WTC11 (cell line): ENCODE data around the gene TRIM44. TPM values are rescaled to one million over a fixed set of nuclear protein-coding genes. Genes with fewer than 3 reads are reported as not detected.
"Not testable (repeated sequence)": the region's sequence is repeated elsewhere in the genome, so short reads cannot be mapped to it uniquely, and the experiment has no call there.

Experiments used
- ATAC-seq: fragments of 200-7000 bp; cut with Tn5 transposase; 2 replicates; pipeline ENCODE4 v1.10.0; 2021; ENCODE audit warnings: mild to moderate bottlenecking, moderate library complexity
- CTCF ChIA-PET: fragments of 300-600 bp; sonication (Branson Sonifier 250); formaldehyde crosslinking; loops from one replicate; lab custom pipeline; 2021; ENCODE audit warnings: antibody characterized with exemption; lab: Charles Lee
- POLR2A ChIA-PET: fragments of 350-600 bp; sonication (Branson Sonifier 250); formaldehyde crosslinking; loops from one replicate; lab custom pipeline; 2021; ENCODE audit warnings: antibody characterized with exemption; lab: Charles Lee
- DNase-seq: peaks from one replicate; pipeline ENCODE4 v3.0.0; 2021; ENCODE audit warnings: low spot score
- H3K27ac Mint-ChIP-seq: 2 replicates; pipeline ENCODE4 v1.8.0; 2021; ENCODE audit warnings: mixed read lengths
- H3K27me3 Mint-ChIP-seq: 2 replicates; pipeline ENCODE4 v1.8.0; 2021; ENCODE audit warnings: low read depth, mild to moderate bottlenecking, moderate library complexity, mixed read lengths
- H3K36me3 Mint-ChIP-seq: 2 replicates; pipeline ENCODE4 v1.8.0; 2021; ENCODE audit warnings: mixed read lengths
- H3K4me1 Mint-ChIP-seq: 2 replicates; pipeline ENCODE4 v1.8.0; 2022; ENCODE audit warnings: mixed read lengths
- H3K4me3 Mint-ChIP-seq: 2 replicates; pipeline ENCODE4 v1.8.0; 2021; ENCODE audit warnings: mild to moderate bottlenecking, moderate library complexity, mixed read lengths
- H3K9me3 Mint-ChIP-seq: 2 replicates; pipeline ENCODE4 v1.8.0; 2021; ENCODE audit warnings: mixed read lengths
- ETV6 ChIP-seq: sonication (generic); formaldehyde crosslinking; IDR thresholded peaks from 2 replicates; pipeline ENCODE4 v1.8.1; 2022; ENCODE audit warnings: mild to moderate bottlenecking, missing genetic modification reagents
- RELA ChIP-seq: sonication (generic); formaldehyde crosslinking; IDR thresholded peaks from 2 replicates; pipeline ENCODE4 v1.8.1; 2022; ENCODE audit warnings: missing genetic modification reagents, mild to moderate bottlenecking, borderline replicate concordance
- TEAD1 ChIP-seq: sonication (generic); formaldehyde crosslinking; IDR thresholded peaks from 2 replicates; pipeline ENCODE4 v1.8.0; 2022; ENCODE audit warnings: mild to moderate bottlenecking, missing genetic modification reagents
- ZNF121 ChIP-seq: sonication (generic); formaldehyde crosslinking; IDR thresholded peaks from 2 replicates; pipeline ENCODE4 v1.8.0; 2023; ENCODE audit warnings: missing genetic modification reagents
- ZNF219 ChIP-seq: sonication (generic); formaldehyde crosslinking; IDR thresholded peaks from 2 replicates; pipeline ENCODE4 v1.8.0; 2023; ENCODE audit warnings: missing genetic modification reagents, mild to moderate bottlenecking, borderline replicate concordance
- ZNF396 ChIP-seq: fragments of 250-450 bp; sonication (Bioruptor Pico); IDR thresholded peaks from 2 replicates; pipeline ENCODE4 v1.8.0; 2021; ENCODE audit warnings: mild to moderate bottlenecking, moderate library complexity, borderline replicate concordance
- ZNF416 ChIP-seq: fragments of 250-450 bp; sonication (Bioruptor Pico); IDR thresholded peaks from 2 replicates; pipeline ENCODE4 v1.9.0; 2021; ENCODE audit warnings: mild to moderate bottlenecking, inconsistent platforms
- total RNA-seq: library from RNA; stranded (reverse); gene quantifications from 3 replicates; pipeline ENCODE4 v1.2.3, GENCODE V29; 2021
- TF ChIP-seq, protein P1 (sequence below): sonication (generic); formaldehyde crosslinking; IDR thresholded peaks from 2 replicates; pipeline ENCODE4 v1.8.0; 2023; ENCODE audit warnings: mild to moderate bottlenecking, missing genetic modification reagents
- TF ChIP-seq, protein P2 (sequence below): sonication (generic); formaldehyde crosslinking; IDR thresholded peaks from 2 replicates; pipeline ENCODE4 v1.8.1; 2023; ENCODE audit warnings: mild to moderate bottlenecking, missing genetic modification reagents, borderline replicate concordance
- TF ChIP-seq, protein P3 (sequence below): fragments of 250-450 bp; sonication (Bioruptor Pico); conservative IDR thresholded peaks from 2 replicates; pipeline ENCODE4 v1.9.0; 2021; ENCODE audit warnings: mild to moderate bottlenecking
- TF ChIP-seq, protein P4 (sequence below): fragments of 250-450 bp; sonication (Bioruptor Pico); IDR thresholded peaks from 2 replicates; pipeline ENCODE4 v1.8.0; 2021; ENCODE audit warnings: mild to moderate bottlenecking
- TF ChIP-seq, protein P5 (sequence below): sonication (generic); formaldehyde crosslinking; IDR thresholded peaks from 2 replicates; pipeline ENCODE4 v1.8.1; 2023; ENCODE audit warnings: mild to moderate bottlenecking, missing genetic modification reagents

The TRIM44 gene
- total RNA-seq, 1 experiment from 2014 or later: 27.4 TPM

DNA sequence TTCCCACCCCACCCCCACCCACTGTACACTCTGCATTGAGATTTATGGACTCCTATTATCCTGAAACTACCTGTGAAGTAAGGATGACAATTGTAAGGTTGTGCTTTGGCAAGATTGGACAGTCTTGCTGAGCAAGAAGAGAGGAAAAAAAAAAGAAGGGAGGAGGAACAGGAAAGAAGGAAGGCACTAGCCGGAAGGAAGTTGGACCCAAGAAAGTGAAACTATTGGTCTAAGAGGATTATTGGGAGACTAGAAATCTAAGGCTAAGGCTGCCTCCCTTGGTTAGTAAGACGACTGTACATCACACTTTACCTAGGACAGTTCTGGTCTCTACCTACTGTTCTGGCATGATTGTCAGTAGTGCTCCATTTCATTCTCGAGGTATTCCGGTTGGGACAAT is 12.1 kb upstream of the TRIM44 start (continued):
- TF ChIP-seq, protein P1, sequence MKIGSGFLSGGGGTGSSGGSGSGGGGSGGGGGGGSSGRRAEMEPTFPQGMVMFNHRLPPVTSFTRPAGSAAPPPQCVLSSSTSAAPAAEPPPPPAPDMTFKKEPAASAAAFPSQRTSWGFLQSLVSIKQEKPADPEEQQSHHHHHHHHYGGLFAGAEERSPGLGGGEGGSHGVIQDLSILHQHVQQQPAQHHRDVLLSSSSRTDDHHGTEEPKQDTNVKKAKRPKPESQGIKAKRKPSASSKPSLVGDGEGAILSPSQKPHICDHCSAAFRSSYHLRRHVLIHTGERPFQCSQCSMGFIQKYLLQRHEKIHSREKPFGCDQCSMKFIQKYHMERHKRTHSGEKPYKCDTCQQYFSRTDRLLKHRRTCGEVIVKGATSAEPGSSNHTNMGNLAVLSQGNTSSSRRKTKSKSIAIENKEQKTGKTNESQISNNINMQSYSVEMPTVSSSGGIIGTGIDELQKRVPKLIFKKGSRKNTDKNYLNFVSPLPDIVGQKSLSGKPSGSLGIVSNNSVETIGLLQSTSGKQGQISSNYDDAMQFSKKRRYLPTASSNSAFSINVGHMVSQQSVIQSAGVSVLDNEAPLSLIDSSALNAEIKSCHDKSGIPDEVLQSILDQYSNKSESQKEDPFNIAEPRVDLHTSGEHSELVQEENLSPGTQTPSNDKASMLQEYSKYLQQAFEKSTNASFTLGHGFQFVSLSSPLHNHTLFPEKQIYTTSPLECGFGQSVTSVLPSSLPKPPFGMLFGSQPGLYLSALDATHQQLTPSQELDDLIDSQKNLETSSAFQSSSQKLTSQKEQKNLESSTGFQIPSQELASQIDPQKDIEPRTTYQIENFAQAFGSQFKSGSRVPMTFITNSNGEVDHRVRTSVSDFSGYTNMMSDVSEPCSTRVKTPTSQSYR (CRISPR knock-in tag): no peak

DNA sequence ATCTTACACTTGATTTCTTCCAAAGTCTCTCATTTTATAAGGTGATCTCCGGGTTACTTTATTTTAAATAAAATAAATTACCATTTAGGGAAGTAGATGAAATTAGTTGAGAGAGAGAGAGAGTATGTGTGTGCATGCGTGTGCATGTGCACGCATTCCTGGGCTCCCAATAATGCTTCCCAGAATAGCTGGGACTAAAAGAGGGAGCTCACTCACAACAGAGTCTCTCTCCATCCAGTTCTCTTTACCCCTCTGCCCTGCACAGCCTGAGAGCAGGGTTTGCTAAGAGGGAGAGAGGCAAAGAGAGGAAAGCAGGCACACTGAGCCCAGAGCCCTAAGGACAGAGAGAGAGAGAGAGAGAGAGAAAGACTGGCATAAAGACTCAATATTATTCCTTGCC is 11.3 kb upstream of the TRIM44 start:
- Mint-ChIP-seq H3K27ac (no peak overlapping the region), H3K27me3 (peaks cover 89% of the 10 kb centered on the region), H3K4me1 (peaks cover 25% of the 10 kb centered on the region), H3K36me3 (no peaks in the 10 kb centered on the region), H3K4me3 (no peak overlapping the region), H3K9me3 (no peaks in the 10 kb centered on the region)
- ChIA-PET CTCF (no interaction called here), POLR2A (no interaction called here)
- no peak for ATAC-seq
- TF ChIP-seq ZNF416 (CRISPR knock-in tag): no peak
- TF ChIP-seq, protein P2, sequence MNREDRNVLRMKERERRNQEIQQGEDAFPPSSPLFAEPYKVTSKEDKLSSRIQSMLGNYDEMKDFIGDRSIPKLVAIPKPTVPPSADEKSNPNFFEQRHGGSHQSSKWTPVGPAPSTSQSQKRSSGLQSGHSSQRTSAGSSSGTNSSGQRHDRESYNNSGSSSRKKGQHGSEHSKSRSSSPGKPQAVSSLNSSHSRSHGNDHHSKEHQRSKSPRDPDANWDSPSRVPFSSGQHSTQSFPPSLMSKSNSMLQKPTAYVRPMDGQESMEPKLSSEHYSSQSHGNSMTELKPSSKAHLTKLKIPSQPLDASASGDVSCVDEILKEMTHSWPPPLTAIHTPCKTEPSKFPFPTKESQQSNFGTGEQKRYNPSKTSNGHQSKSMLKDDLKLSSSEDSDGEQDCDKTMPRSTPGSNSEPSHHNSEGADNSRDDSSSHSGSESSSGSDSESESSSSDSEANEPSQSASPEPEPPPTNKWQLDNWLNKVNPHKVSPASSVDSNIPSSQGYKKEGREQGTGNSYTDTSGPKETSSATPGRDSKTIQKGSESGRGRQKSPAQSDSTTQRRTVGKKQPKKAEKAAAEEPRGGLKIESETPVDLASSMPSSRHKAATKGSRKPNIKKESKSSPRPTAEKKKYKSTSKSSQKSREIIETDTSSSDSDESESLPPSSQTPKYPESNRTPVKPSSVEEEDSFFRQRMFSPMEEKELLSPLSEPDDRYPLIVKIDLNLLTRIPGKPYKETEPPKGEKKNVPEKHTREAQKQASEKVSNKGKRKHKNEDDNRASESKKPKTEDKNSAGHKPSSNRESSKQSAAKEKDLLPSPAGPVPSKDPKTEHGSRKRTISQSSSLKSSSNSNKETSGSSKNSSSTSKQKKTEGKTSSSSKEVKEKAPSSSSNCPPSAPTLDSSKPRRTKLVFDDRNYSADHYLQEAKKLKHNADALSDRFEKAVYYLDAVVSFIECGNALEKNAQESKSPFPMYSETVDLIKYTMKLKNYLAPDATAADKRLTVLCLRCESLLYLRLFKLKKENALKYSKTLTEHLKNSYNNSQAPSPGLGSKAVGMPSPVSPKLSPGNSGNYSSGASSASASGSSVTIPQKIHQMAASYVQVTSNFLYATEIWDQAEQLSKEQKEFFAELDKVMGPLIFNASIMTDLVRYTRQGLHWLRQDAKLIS (CRISPR knock-in tag): no peak
- TF ChIP-seq TEAD1: no peak
- TF ChIP-seq, protein P3, sequence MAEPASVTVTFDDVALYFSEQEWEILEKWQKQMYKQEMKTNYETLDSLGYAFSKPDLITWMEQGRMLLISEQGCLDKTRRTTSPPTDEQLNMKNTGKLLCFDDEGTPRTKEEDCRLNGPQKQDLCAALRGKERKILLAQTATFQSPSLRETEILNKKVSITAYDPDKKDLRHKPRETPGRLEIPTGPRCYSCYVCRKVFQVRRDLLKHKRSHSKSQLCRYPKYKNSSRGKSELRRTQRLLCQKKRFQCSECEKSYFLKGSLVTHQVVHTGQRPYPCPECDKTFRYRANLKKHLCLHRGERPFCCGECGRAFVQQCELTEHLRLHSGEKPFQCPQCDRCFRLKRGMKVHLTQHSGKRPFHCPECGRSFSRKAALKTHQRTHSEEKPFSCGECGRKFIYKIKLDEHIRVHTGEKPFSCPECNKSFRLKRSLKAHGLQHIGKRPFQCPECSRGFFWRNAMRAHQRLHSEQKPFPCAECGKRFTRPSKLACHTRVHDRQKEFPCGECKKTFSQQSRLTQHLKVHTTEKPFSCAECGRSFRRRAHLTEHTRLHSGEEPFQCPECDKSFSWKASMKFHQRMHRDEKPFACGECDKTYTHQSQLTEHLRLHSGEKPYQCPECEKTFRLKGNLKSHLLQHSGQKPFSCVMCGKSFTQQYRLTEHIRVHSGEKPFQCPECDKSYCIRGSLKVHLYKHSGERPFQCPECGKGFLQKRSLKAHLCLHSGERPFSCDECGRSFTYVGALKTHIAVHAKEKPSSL (CRISPR knock-in tag): no peak
- no peak for TF ChIP-seq RELA (CRISPR knock-in tag)
- no peak for TF ChIP-seq ZNF121 (CRISPR knock-in tag)
- TF ChIP-seq, protein P4, sequence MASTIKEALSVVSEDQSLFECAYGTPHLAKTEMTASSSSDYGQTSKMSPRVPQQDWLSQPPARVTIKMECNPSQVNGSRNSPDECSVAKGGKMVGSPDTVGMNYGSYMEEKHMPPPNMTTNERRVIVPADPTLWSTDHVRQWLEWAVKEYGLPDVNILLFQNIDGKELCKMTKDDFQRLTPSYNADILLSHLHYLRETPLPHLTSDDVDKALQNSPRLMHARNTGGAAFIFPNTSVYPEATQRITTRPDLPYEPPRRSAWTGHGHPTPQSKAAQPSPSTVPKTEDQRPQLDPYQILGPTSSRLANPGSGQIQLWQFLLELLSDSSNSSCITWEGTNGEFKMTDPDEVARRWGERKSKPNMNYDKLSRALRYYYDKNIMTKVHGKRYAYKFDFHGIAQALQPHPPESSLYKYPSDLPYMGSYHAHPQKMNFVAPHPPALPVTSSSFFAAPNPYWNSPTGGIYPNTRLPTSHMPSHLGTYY (CRISPR knock-in tag): no peak
- no peak for TF ChIP-seq ZNF219 (CRISPR knock-in tag)
- TF ChIP-seq, protein P5, sequence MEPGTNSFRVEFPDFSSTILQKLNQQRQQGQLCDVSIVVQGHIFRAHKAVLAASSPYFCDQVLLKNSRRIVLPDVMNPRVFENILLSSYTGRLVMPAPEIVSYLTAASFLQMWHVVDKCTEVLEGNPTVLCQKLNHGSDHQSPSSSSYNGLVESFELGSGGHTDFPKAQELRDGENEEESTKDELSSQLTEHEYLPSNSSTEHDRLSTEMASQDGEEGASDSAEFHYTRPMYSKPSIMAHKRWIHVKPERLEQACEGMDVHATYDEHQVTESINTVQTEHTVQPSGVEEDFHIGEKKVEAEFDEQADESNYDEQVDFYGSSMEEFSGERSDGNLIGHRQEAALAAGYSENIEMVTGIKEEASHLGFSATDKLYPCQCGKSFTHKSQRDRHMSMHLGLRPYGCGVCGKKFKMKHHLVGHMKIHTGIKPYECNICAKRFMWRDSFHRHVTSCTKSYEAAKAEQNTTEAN (CRISPR knock-in tag): no peak
- no peak for TF ChIP-seq ZNF396 (CRISPR knock-in tag)
- TF ChIP-seq ETV6: no peak
- DNase-seq: no peak

DNA sequence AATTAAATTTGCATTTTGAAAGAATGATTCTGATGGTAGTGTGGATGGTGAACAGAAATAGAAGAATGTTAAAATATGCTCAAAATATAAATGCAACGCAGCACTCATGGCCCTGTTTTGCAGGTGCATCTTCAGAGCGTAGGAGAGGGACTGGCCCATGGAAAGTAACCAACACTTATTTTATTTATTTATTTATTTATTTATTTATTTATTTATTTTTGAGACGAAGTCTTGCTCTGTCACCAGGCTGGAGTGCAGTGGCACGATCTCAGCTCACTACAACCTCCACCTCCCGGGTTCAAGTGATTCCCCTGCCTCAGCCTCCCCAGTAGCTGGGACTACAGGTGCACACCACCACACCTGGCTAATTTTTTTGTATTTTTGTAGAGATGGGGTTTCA is 9.8 kb upstream of the TRIM44 start:
- H3K27ac Mint-ChIP-seq, H3K4me3 Mint-ChIP-seq, CTCF ChIA-PET, H3K9me3 Mint-ChIP-seq, DNase-seq, H3K36me3 Mint-ChIP-seq, ATAC-seq, POLR2A ChIA-PET: not testable (repeated sequence)
- Mint-ChIP-seq H3K27me3 (peaks cover 94% of the 10 kb centered on the region), H3K4me1 (peaks cover 23% of the 10 kb centered on the region)
